HCT116 (cell line): ENCODE results near the gene PADI3. TPM values are rescaled to one million over a fixed set of nuclear protein-coding genes. Genes with fewer than 3 reads are reported as not detected.

Experiments used
- ATAC-seq: fragments of 200-7000 bp; cut with Tn5 transposase; 2 replicates; pipeline ENCODE4 v1.9.1; 2020; ENCODE audit warnings: mild to moderate bottlenecking, moderate library complexity
- BruUV-seq: library from RNA; stranded (reverse); fragments of 400-500 nt; replicated peaks from 2 replicates; lab custom pipeline; 2021; lab: Mats Ljungman, UMichigan
- CTCF ChIA-PET: fragments of 300-600 bp; sonication (Branson Sonifier 250); formaldehyde crosslinking; loops from one replicate; lab custom pipeline; 2021; ENCODE audit warnings: antibody characterized with exemption; lab: Charles Lee
- POLR2A ChIA-PET: fragments of 300-600, 350-600 bp; sonication (Branson Sonifier 250); formaldehyde crosslinking; loops from one replicate; lab custom pipeline; 2021; ENCODE audit warnings: antibody characterized with exemption; lab: Charles Lee
- RAD21 ChIA-PET, 2 experiments: fragments of 300-600 bp; sonication (Branson Sonifier 250); formaldehyde crosslinking; loops; one replicate each; lab custom pipeline; 2023; ENCODE audit warnings: low total read pairs in 2 of 2; ENCODE audit not compliant: uncharacterized antibody in 2 of 2, unreplicated experiment in 2 of 2, low non-redundant PET in 1 of 2; lab: Charles Lee
- DNase-seq: peaks from one replicate; pipeline ENCODE4 v3.0.0-alpha.2; 2010; ENCODE audit warnings: low read depth, low spot score
- H2AFZ ChIP-seq: fragments of 200-600 bp; shearing (Covaris generic), sonication (generic); 2 replicates; pipeline ENCODE4 v1.6.1; 2017; ENCODE audit warnings: low read depth, mixed run types, mixed read lengths, antibody characterized with exemption, low read length; ENCODE audit not compliant: poor library complexity, severe bottlenecking
- H3K27ac ChIP-seq: 2 replicates; pipeline ENCODE4 v1.5.1; 2012; ENCODE audit warnings: low read depth, low read length
- H3K27me3 ChIP-seq: fragments of 200-600 bp; sonication (generic); 2 replicates; pipeline ENCODE4 v1.6.1; 2016; ENCODE audit warnings: mixed run types, low read length, mixed read lengths; ENCODE audit not compliant: insufficient read depth
- H3K36me3 ChIP-seq, 2 experiments: fragments of 200-500 bp in 1 of 2; fragments of 200-600 bp in 1 of 2; sonication (Bioruptor generic) in 1 of 2; sonication (generic) in 1 of 2; 2 replicates each; pipeline versions ENCODE4 v1.5.1 to v1.6.1; 2014 to 2016; ENCODE audit warnings: low read length in 2 of 2, inconsistent platforms in 1 of 2, mixed read lengths in 1 of 2, mixed run types in 1 of 2; ENCODE audit not compliant: insufficient read depth in 2 of 2, control insufficient read depth in 1 of 2
- H3K4me1 ChIP-seq, 2 experiments: fragments of 200-600 bp in 1 of 2; sonication (generic) in 1 of 2; 2 replicates each; pipeline versions ENCODE4 v1.5.1 to v1.6.1; 2012 to 2017; ENCODE audit warnings: low read length in 2 of 2, inconsistent platforms in 1 of 2, mild to moderate bottlenecking in 1 of 2, mixed read lengths in 1 of 2, mixed run types in 1 of 2, moderate library complexity in 1 of 2; ENCODE audit not compliant: insufficient read depth in 2 of 2, control insufficient read depth in 1 of 2
- H3K4me2 ChIP-seq: fragments of 200-600 bp; sonication (generic); 2 replicates; pipeline ENCODE4 v1.6.1; 2017; ENCODE audit warnings: mixed run types, low read length, mixed read lengths
- H3K4me3 ChIP-seq, 2 experiments: fragments of 200-600 bp in 1 of 2; sonication (generic) in 1 of 2; replicated peaks in 1 of 2; 2 replicates each; pipeline ENCODE4 v1.5.1; 2011 to 2016; ENCODE audit warnings: low read length in 2 of 2, control low read depth in 1 of 2, low read depth in 1 of 2, mild to moderate bottlenecking in 1 of 2, mixed read lengths in 1 of 2, mixed run types in 1 of 2
- H3K79me2 ChIP-seq: fragments of 200-600 bp; sonication (generic); 2 replicates; pipeline ENCODE4 v1.6.1; 2017; ENCODE audit warnings: mild to moderate bottlenecking, mixed run types, low read length, moderate library complexity, mixed read lengths; ENCODE audit not compliant: insufficient read depth
- H3K9ac ChIP-seq: fragments of 200-600 bp; sonication (generic); 2 replicates; pipeline ENCODE4 v1.6.1; 2016; ENCODE audit warnings: low read length, mixed read lengths
- H3K9me2 ChIP-seq: fragments of 200-600 bp; sonication (generic), shearing (Covaris generic); 2 replicates; pipeline ENCODE4 v1.6.1; 2017; ENCODE audit warnings: mixed run types, mild to moderate bottlenecking, moderate library complexity; ENCODE audit not compliant: insufficient read depth
- H3K9me3 ChIP-seq, 2 experiments: fragments of 200-500 bp in 1 of 2; fragments of 200-600 bp in 1 of 2; sonication (Bioruptor generic) in 1 of 2; sonication (generic) in 1 of 2; 2 replicates each; pipeline ENCODE4 v1.6.1; 2014 to 2017; ENCODE audit warnings: low read length in 2 of 2, mixed read lengths in 2 of 2, inconsistent platforms in 1 of 2, low read depth in 1 of 2, mild to moderate bottlenecking in 1 of 2, mixed run types in 1 of 2, moderate library complexity in 1 of 2; ENCODE audit not compliant: control insufficient read depth in 1 of 2, insufficient read depth in 1 of 2
- H4K20me1 ChIP-seq: fragments of 200-600 bp; sonication (generic), shearing (Covaris generic); 2 replicates; pipeline ENCODE4 v1.6.1; 2017; ENCODE audit warnings: mixed run types, mild to moderate bottlenecking, moderate library complexity; ENCODE audit not compliant: insufficient read depth
- CBX3 ChIP-seq: IDR thresholded peaks from 2 replicates; pipeline ENCODE4 v1.6.1; 2012; ENCODE audit warnings: low read depth
- CEBPB ChIP-seq: IDR thresholded peaks from 2 replicates; pipeline ENCODE4 v1.6.1; 2012; ENCODE audit warnings: low read depth
- CTCF ChIP-seq, 3 experiments: fragments of 200-600 bp in 1 of 3; sonication (generic) in 1 of 3; IDR thresholded peaks in 2 of 3; conservative IDR thresholded peaks in 1 of 3; 2 replicates each; pipeline ENCODE4 v1.5.1; 2012 to 2017; ENCODE audit warnings: low read depth in 2 of 3, low read length in 2 of 3, antibody characterized with exemption in 1 of 3, borderline replicate concordance in 1 of 3, control low read depth in 1 of 3, mild to moderate bottlenecking in 1 of 3, mixed read lengths in 1 of 3, mixed run types in 1 of 3, moderate library complexity in 1 of 3; ENCODE audit not compliant: insufficient read depth in 1 of 3
- EGR1 ChIP-seq: IDR thresholded peaks from 2 replicates; pipeline ENCODE4 v1.6.1; 2012; ENCODE audit warnings: low read depth
- EZH2 ChIP-seq: fragments of 200-600 bp; sonication (generic); IDR thresholded peaks from 2 replicates; pipeline ENCODE4 v1.6.1; 2017; ENCODE audit warnings: antibody characterized with exemption, mixed run types
- EZH2phosphoT487 ChIP-seq: fragments of 200-600 bp; IDR thresholded peaks from 2 replicates; pipeline ENCODE4 v1.6.1; 2018; ENCODE audit warnings: antibody characterized with exemption, borderline replicate concordance
- FOSL1 ChIP-seq: IDR thresholded peaks from 2 replicates; pipeline ENCODE4 v1.6.1; 2012; ENCODE audit warnings: low read depth
- JUND ChIP-seq: IDR thresholded peaks from 2 replicates; pipeline ENCODE4 v1.6.1; 2012
- SIN3A ChIP-seq: IDR thresholded peaks from 2 replicates; pipeline ENCODE4 v1.6.1; 2012; ENCODE audit warnings: low read depth
- TCF7L2 ChIP-seq: IDR thresholded peaks from 2 replicates; pipeline ENCODE4 v1.7.0; 2011; ENCODE audit warnings: borderline replicate concordance, inconsistent platforms; ENCODE audit not compliant: insufficient read depth, insufficient read length; ENCODE audit errors: extremely low read depth
- YY1 ChIP-seq: IDR thresholded peaks from 2 replicates; pipeline ENCODE4 v1.6.1; 2011; ENCODE audit warnings: low read length, low read depth, moderate library complexity, mild to moderate bottlenecking; ENCODE audit not compliant: insufficient replicate concordance; ENCODE audit errors: extremely low read depth
- intact Hi-C: fragments of 100-400 bp; cut with micrococcal nuclease; formaldehyde crosslinking; loops from 2 replicates; pipeline ENCODE4 v1.10.0; 2022
- total RNA-seq: library from RNA; stranded (reverse); gene quantifications from one replicate; pipeline ENCODE4 v1.2.1, GENCODE V29; 2021; ENCODE audit not compliant: unreplicated experiment
- TF ChIP-seq, protein P1 (sequence below): IDR thresholded peaks from 2 replicates; pipeline ENCODE4 v1.6.1; 2012; ENCODE audit warnings: low read depth
- TF ChIP-seq, protein P2 (sequence below): IDR thresholded peaks from 2 replicates; pipeline ENCODE4 v1.6.1; 2012

Gene PADI3
- total RNA-seq, 1 experiment from 2014 or later: 0.93 TPM

DNA sequence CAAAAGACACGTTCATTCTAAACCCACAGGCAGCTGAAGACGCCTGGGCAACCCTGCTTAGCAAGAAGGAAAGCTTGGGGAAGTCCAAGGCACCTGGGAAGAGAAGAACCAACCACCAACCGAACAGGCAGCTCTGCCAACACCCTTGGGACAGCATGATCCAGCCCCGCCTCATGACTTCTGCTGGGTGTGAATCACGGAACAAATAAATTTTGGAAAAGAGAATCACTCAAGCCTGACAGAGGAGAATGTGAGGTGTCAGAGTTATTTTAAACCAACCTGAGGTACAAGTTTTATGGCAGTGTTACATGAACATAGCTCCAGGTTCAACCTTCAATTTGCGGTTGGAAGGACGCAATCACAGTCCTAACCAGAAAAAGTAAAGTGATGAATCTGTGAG, 49.1 kb downstream of the PADI3 start:
- ATAC-seq (no peak), DNase-seq (no peak)
- intact Hi-C loops: no loop called here
- Histone ChIP-seq H3K4me1 (no peaks in the 10 kb centered on the region), H3K9me3 (peaks cover 18 to 20% of the 10 kb centered on the region in 2 experiments; a peak in 2 of 4 replicates), H3K36me3 (no peaks in the 10 kb centered on the region), H3K27ac (no peak overlapping the region), H3K9me2 (no peaks in the 10 kb centered on the region), H3K9ac (no peak overlapping the region), H3K27me3 (no peaks in the 10 kb centered on the region), H4K20me1 (no peaks in the 10 kb centered on the region), H3K4me3 (no peak overlapping the region), H3K4me2 (no peak overlapping the region), H3K79me2 (no peaks in the 10 kb centered on the region), H2AFZ (no peak overlapping the region)
- TF ChIP-seq, protein P1, sequence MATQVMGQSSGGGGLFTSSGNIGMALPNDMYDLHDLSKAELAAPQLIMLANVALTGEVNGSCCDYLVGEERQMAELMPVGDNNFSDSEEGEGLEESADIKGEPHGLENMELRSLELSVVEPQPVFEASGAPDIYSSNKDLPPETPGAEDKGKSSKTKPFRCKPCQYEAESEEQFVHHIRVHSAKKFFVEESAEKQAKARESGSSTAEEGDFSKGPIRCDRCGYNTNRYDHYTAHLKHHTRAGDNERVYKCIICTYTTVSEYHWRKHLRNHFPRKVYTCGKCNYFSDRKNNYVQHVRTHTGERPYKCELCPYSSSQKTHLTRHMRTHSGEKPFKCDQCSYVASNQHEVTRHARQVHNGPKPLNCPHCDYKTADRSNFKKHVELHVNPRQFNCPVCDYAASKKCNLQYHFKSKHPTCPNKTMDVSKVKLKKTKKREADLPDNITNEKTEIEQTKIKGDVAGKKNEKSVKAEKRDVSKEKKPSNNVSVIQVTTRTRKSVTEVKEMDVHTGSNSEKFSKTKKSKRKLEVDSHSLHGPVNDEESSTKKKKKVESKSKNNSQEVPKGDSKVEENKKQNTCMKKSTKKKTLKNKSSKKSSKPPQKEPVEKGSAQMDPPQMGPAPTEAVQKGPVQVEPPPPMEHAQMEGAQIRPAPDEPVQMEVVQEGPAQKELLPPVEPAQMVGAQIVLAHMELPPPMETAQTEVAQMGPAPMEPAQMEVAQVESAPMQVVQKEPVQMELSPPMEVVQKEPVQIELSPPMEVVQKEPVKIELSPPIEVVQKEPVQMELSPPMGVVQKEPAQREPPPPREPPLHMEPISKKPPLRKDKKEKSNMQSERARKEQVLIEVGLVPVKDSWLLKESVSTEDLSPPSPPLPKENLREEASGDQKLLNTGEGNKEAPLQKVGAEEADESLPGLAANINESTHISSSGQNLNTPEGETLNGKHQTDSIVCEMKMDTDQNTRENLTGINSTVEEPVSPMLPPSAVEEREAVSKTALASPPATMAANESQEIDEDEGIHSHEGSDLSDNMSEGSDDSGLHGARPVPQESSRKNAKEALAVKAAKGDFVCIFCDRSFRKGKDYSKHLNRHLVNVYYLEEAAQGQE: no peak
- TF ChIP-seq TCF7L2 (no peak), JUND (no peak), CTCF (IDR thresholded peaks at IDR 0.05 in 2 of 3, conservative IDR thresholded peaks at IDR 0.05 in 1 of 3; ENCODE audit: borderline replicate concordance in 1 of 3, insufficient read depth in 1 of 3, low read depth in 2 of 3, low read length in 2 of 3) (no peak), EZH2phosphoT487 (no peak), EZH2 (no peak), EGR1 (no peak), FOSL1 (no peak), YY1 (no peak), CBX3 (no peak), SIN3A (no peak), CEBPB (no peak)
- TF ChIP-seq, protein P2, sequence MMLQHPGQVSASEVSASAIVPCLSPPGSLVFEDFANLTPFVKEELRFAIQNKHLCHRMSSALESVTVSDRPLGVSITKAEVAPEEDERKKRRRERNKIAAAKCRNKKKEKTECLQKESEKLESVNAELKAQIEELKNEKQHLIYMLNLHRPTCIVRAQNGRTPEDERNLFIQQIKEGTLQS: no peak
- CTCF ChIA-PET: no interaction called here
- BruUV-seq: no TSS peak
- POLR2A ChIA-PET: no interaction called here
- RAD21 ChIA-PET: no interaction called here
